K562 (cell line): ENCODE data around the gene PRELID2. TPM values are rescaled to one million over a fixed set of nuclear protein-coding genes. Genes with fewer than 3 reads are reported as not detected.
A peak's percentile ranks its signal among the peaks of the same experiment; 100 is the strongest.

Experiments used
- AFF4 ChIP-seq: sonication (generic); formaldehyde crosslinking; IDR thresholded peaks from 2 replicates; pipeline ENCODE4 v1.8.0; 2023; ENCODE audit warnings: mild to moderate bottlenecking, missing genetic modification reagents
- ARID1B ChIP-seq: fragments of 450-650 bp; IDR thresholded peaks from 2 replicates; pipeline ENCODE4 v1.6.1; 2016; ENCODE audit warnings: antibody characterized with exemption, mild to moderate bottlenecking, inconsistent platforms
- BDP1 ChIP-seq: IDR thresholded peaks from 3 replicates; pipeline ENCODE4 v1.6.1; 2011; ENCODE audit not compliant: insufficient read length, insufficient read depth
- CC2D1A ChIP-seq: fragments of 450-650 bp; IDR thresholded peaks from 2 replicates; pipeline ENCODE4 v1.6.1; 2017; ENCODE audit warnings: mild to moderate bottlenecking
- FOXM1 ChIP-seq, 2 experiments: fragments of 450-650 bp in 1 of 2; sonication (generic) in 1 of 2; formaldehyde crosslinking in 1 of 2; IDR thresholded peaks; 2 replicates each; pipeline versions ENCODE4 v1.6.1 to v1.9.0; 2017 to 2022; ENCODE audit warnings: low read depth in 2 of 2, mild to moderate bottlenecking in 2 of 2, missing genetic modification reagents in 1 of 2, moderate library complexity in 1 of 2
- KAT2B ChIP-seq: IDR thresholded peaks from one replicate; pipeline ENCODE4 v1.6.1; 2012; ENCODE audit warnings: low read depth, mild to moderate bottlenecking, control low read depth, inconsistent platforms, low read length, moderate library complexity
- LCOR ChIP-seq: sonication (generic); formaldehyde crosslinking; IDR thresholded peaks from 2 replicates; pipeline ENCODE4 v1.8.0; 2022; ENCODE audit warnings: mild to moderate bottlenecking, missing genetic modification reagents
- MEF2D ChIP-seq: conservative IDR thresholded peaks from 2 replicates; pipeline ENCODE4 v1.6.1; 2016; ENCODE audit warnings: low read depth, missing genetic modification characterization, missing compliant biosample characterization
- MTA1 ChIP-seq: fragments of 450-650 bp; IDR thresholded peaks from 2 replicates; pipeline ENCODE4 v1.6.1; 2017; ENCODE audit warnings: borderline replicate concordance
- MYBL2 ChIP-seq, 2 experiments: fragments of 450-650 bp in 1 of 2; sonication (generic) in 1 of 2; formaldehyde crosslinking in 1 of 2; IDR thresholded peaks; 2 replicates each; pipeline versions ENCODE4 v1.6.1 to v1.8.1; 2017 to 2022; ENCODE audit warnings: borderline replicate concordance in 1 of 2, inconsistent platforms in 1 of 2, low read depth in 1 of 2, mild to moderate bottlenecking in 1 of 2, missing genetic modification reagents in 1 of 2, moderate library complexity in 1 of 2
- MYNN ChIP-seq, 2 experiments: sonication (generic); formaldehyde crosslinking in 1 of 2; IDR thresholded peaks; 2 replicates each; pipeline versions ENCODE4 v1.5.0 to v1.6.1; 2016 to 2020; ENCODE audit warnings: antibody characterized with exemption in 1 of 2, missing genetic modification reagents in 1 of 2
- NONO ChIP-seq, 2 experiments: fragments of 200-400 bp in 1 of 2; fragments of 450-650 bp in 1 of 2; formaldehyde crosslinking in 1 of 2; IDR thresholded peaks; 2 replicates each; pipeline ENCODE4 v1.6.1; 2017; ENCODE audit warnings: low read depth in 2 of 2, mild to moderate bottlenecking in 2 of 2, moderate library complexity in 2 of 2, low read length in 1 of 2
- POLR2AphosphoS5 ChIP-seq: IDR thresholded peaks from 2 replicates; pipeline ENCODE4 v1.6.1; 2011; ENCODE audit warnings: mild to moderate bottlenecking, low read depth, low read length, moderate library complexity; ENCODE audit not compliant: control insufficient read depth, insufficient read depth
- POLR3A ChIP-seq: IDR thresholded peaks from 2 replicates; pipeline ENCODE4 v1.6.1; 2011; ENCODE audit warnings: borderline replicate concordance, mild to moderate bottlenecking, moderate library complexity; ENCODE audit not compliant: insufficient read length, insufficient read depth; ENCODE audit errors: extremely low read depth
- SLC30A9 ChIP-seq: fragments of 250-450 bp; sonication (Bioruptor Pico); IDR thresholded peaks from 2 replicates; pipeline ENCODE4 v1.8.0; 2022; ENCODE audit warnings: mild to moderate bottlenecking, moderate library complexity
- SP1 ChIP-seq: sonication (generic); formaldehyde crosslinking; IDR thresholded peaks from 2 replicates; pipeline ENCODE4 v1.8.1; 2022; ENCODE audit warnings: mild to moderate bottlenecking, missing genetic modification reagents
- XRCC5 ChIP-seq: fragments of 200-400 bp; formaldehyde crosslinking; IDR thresholded peaks from 2 replicates; pipeline ENCODE4 v1.6.1; 2017; ENCODE audit warnings: low read depth, mild to moderate bottlenecking, low read length
- ZBED1 ChIP-seq: IDR thresholded peaks from 2 replicates; pipeline ENCODE4 v1.6.1; 2014
- ZNF77 ChIP-seq: fragments of 250-450 bp; sonication (Bioruptor Pico); IDR thresholded peaks from 2 replicates; pipeline ENCODE4 v1.5.0; 2020
- polyA plus RNA-seq, 8 experiments: library from polyadenylated mRNA; depleted of rRNA in 4 of 8; stranded (reverse) in 5 of 8; unstranded in 3 of 8; fragments of >200 nt; fragmentation: Nextera tagmentation in 2 of 8; fragmentation: Illumina TruSeq in 1 of 8; extraction: Ambion mirVana in 2 of 8; extraction: Trizol in 1 of 8; gene quantifications; 2 replicates each; pipeline versions ENCODE4 v1.2.1 to v1.2.3, GENCODE V29; 2011 to 2014; ENCODE audit warnings: inconsistent platforms in 1 of 8, missing spikeins in 1 of 8
- total RNA-seq, 7 experiments: library from RNA; depleted of rRNA in 6 of 7; stranded (reverse); fragments of >200 nt in 6 of 7; fragmentation: Illumina TruSeq in 2 of 7; extraction: Trizol in 2 of 7; gene quantifications; 2 replicates each; pipeline versions ENCODE4 v1.2.1 to v1.2.3, GENCODE V29; 2011 to 2021; ENCODE audit warnings: low replicate concordance in 1 of 7
- TF ChIP-seq, protein P1 (sequence below): fragments of 250-450 bp; sonication (Bioruptor Pico); IDR thresholded peaks from 2 replicates; pipeline ENCODE4 v1.4.0; 2020; ENCODE audit warnings: borderline replicate concordance
- TF ChIP-seq, protein P2 (sequence below): fragments of 450-650 bp; formaldehyde crosslinking; IDR thresholded peaks from 2 replicates; pipeline ENCODE4 v1.4.0; 2022; ENCODE audit warnings: missing genetic modification characterization

Gene PRELID2
- total and polyA plus RNA-seq, 9 of the 15 experiments (the other 6 are each of a cell fraction or from before 2014, with no cell fraction given), result 6.4 to 68.2 (median 28.8) TPM

- TF ChIP-seq KAT2B, result no peak
- TF ChIP-seq AFF4 (CRISPR knock-in tag), result no peak; the same call in none of the 2 replicates
- TF ChIP-seq, protein P1, sequence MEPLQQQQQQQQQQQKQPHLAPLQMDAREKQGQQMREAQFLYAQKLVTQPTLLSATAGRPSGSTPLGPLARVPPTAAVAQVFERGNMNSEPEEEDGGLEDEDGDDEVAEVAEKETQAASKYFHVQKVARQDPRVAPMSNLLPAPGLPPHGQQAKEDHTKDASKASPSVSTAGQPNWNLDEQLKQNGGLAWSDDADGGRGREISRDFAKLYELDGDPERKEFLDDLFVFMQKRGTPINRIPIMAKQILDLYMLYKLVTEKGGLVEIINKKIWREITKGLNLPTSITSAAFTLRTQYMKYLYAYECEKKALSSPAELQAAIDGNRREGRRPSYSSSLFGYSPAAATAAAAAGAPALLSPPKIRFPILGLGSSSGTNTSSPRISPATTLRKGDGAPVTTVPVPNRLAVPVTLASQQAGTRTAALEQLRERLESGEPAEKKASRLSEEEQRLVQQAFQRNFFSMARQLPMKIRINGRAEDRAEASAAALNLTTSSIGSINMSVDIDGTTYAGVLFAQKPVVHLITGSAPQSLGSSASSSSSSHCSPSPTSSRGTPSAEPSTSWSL, result no peak
- 0 out of 2 replicates have a peak, but pooled peaks have one; percentile 40 for TF ChIP-seq XRCC5
- TF ChIP-seq ZBED1, result no peak
- TF ChIP-seq SP1 (CRISPR knock-in tag), result peak; percentile 31; the same call in 1 of the 2 replicates
- TF ChIP-seq MEF2D (tag), result peak; percentile 74
- peak; percentile 99 for TF ChIP-seq ARID1B
- no peak for TF ChIP-seq ZNF77 (CRISPR knock-in tag)
- peak; percentile 98 for TF ChIP-seq MYNN (IDR thresholded peaks at IDR 0.05)
- no peak for TF ChIP-seq MYNN (CRISPR knock-in tag; IDR thresholded peaks at IDR 0.05)
- TF ChIP-seq POLR3A, result no peak
- TF ChIP-seq FOXM1 (IDR thresholded peaks at IDR 0.05; ENCODE audit: low read depth), result peak; percentile 88
- TF ChIP-seq FOXM1 (CRISPR knock-in tag; IDR thresholded peaks at IDR 0.05; ENCODE audit: low read depth), result no peak
- peak in 1 of 2 experiments; percentile 67; a peak in 1 of 4 replicates for TF ChIP-seq NONO (IDR thresholded peaks at IDR 0.05; ENCODE audit: low read depth in 2 of 2, low read length in 1 of 2)
- no peak; the same call in 1 of the 2 replicates for TF ChIP-seq MYBL2 (IDR thresholded peaks at IDR 0.05; ENCODE audit: low read depth)
- no peak for TF ChIP-seq MYBL2 (CRISPR knock-in tag; IDR thresholded peaks at IDR 0.05; ENCODE audit: borderline replicate concordance)
- TF ChIP-seq CC2D1A, result peak; percentile 94
- TF ChIP-seq MTA1, result peak; percentile 89; the same call in 1 of the 2 replicates
- peak; percentile 93 for TF ChIP-seq LCOR (CRISPR knock-in tag)
- TF ChIP-seq POLR2AphosphoS5, result peak; percentile 97
- no peak for TF ChIP-seq SLC30A9 (CRISPR knock-in tag)
- TF ChIP-seq, protein P2, sequence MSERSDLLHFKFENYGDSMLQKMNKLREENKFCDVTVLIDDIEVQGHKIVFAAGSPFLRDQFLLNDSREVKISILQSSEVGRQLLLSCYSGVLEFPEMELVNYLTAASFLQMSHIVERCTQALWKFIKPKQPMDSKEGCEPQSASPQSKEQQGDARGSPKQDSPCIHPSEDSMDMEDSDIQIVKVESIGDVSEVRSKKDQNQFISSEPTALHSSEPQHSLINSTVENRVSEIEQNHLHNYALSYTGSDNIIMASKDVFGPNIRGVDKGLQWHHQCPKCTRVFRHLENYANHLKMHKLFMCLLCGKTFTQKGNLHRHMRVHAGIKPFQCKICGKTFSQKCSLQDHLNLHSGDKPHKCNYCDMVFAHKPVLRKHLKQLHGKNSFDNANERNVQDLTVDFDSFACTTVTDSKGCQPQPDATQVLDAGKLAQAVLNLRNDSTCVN, result 0 out of 2 replicates have a peak, but pooled peaks have one; percentile 3
- no peak for TF ChIP-seq BDP1
These were observed 19.6 kb upstream of the PRELID2 start (continued) for GRCh38 chr5:145854651-145855258.
